Astrocyte (in vitro differentiated cells and primary cell): ENCODE data around the gene CDHR5. TPM values are rescaled to one million over a fixed set of nuclear protein-coding genes. Genes with fewer than 3 reads are reported as not detected.
A peak's percentile ranks its signal among the peaks of the same experiment; 100 is the strongest.

Source experiments
- DNase-seq: peaks from one replicate; pipeline ENCODE4 v3.0.0-alpha.2; 2010; ENCODE audit warnings: low read depth
- FAIRE-seq: peaks from 2 replicates; lab custom pipeline; 2011; peaks lifted over from hg19 to GRCh38; lab: Jason Lieb, UNC
- H2AFZ ChIP-seq: 2 replicates; pipeline ENCODE4 v1.6.0; 2012; ENCODE audit warnings: low read depth, low read length, inconsistent platforms
- H3K27ac ChIP-seq: 2 replicates; pipeline ENCODE4 v1.5.1; 2011; ENCODE audit warnings: low read depth, low read length, inconsistent platforms
- H3K27me3 ChIP-seq: 2 replicates; pipeline ENCODE4 v1.6.0; 2011; ENCODE audit warnings: low read length, inconsistent platforms; ENCODE audit not compliant: insufficient read depth
- H3K36me3 ChIP-seq: 2 replicates; pipeline ENCODE4 v1.5.1; 2011; ENCODE audit warnings: low read length, inconsistent platforms; ENCODE audit not compliant: insufficient read depth
- H3K4me1 ChIP-seq: 2 replicates; pipeline ENCODE4 v1.5.1; 2011; ENCODE audit warnings: low read length, inconsistent platforms; ENCODE audit not compliant: insufficient read depth
- H3K4me2 ChIP-seq: 2 replicates; pipeline ENCODE4 v1.6.0; 2012; ENCODE audit warnings: low read length, inconsistent platforms
- H3K4me3 ChIP-seq: 2 replicates; pipeline ENCODE4 v1.5.1; 2011; ENCODE audit warnings: low read depth, mild to moderate bottlenecking, low read length, inconsistent platforms; ENCODE audit not compliant: insufficient read depth
- H3K79me2 ChIP-seq: 2 replicates; pipeline ENCODE4 v1.6.0; 2012; ENCODE audit warnings: mild to moderate bottlenecking, low read length, inconsistent platforms; ENCODE audit not compliant: insufficient read depth
- H3K9ac ChIP-seq: 2 replicates; pipeline ENCODE4 v1.6.0; 2012; ENCODE audit warnings: mild to moderate bottlenecking, low read length, inconsistent platforms
- H3K9me3 ChIP-seq: 2 replicates; pipeline ENCODE4 v1.5.1; 2012; ENCODE audit warnings: low read depth, mild to moderate bottlenecking, low read length, inconsistent platforms; ENCODE audit not compliant: insufficient read depth
- H4K20me1 ChIP-seq: 2 replicates; pipeline ENCODE4 v1.6.0; 2012; ENCODE audit warnings: low read length, inconsistent platforms; ENCODE audit not compliant: insufficient read depth
- H3K27ac Mint-ChIP-seq: one replicate; pipeline ENCODE4 v1.8.0; 2021; ENCODE audit warnings: mild to moderate bottlenecking, mixed read lengths; ENCODE audit not compliant: unreplicated experiment
- H3K27me3 Mint-ChIP-seq: one replicate; pipeline ENCODE4 v1.8.0; 2021; ENCODE audit warnings: low read depth, mixed read lengths; ENCODE audit not compliant: unreplicated experiment
- H3K36me3 Mint-ChIP-seq: one replicate; pipeline ENCODE4 v1.8.0; 2021; ENCODE audit warnings: low read depth, mixed read lengths; ENCODE audit not compliant: unreplicated experiment
- H3K4me1 Mint-ChIP-seq: one replicate; pipeline ENCODE4 v1.8.0; 2021; ENCODE audit warnings: low read depth, mixed read lengths; ENCODE audit not compliant: unreplicated experiment
- H3K4me3 Mint-ChIP-seq: one replicate; pipeline ENCODE4 v1.8.0; 2021; ENCODE audit warnings: mild to moderate bottlenecking, moderate library complexity, mixed read lengths; ENCODE audit not compliant: unreplicated experiment
- H3K9me3 Mint-ChIP-seq: one replicate; pipeline ENCODE4 v1.8.0; 2021; ENCODE audit warnings: mild to moderate bottlenecking, mixed read lengths; ENCODE audit not compliant: unreplicated experiment
- CTCF ChIP-seq: IDR thresholded peaks from 2 replicates; pipeline ENCODE4 v1.5.1; 2011; ENCODE audit warnings: low read depth, mild to moderate bottlenecking, inconsistent platforms, low read length, moderate library complexity; ENCODE audit not compliant: insufficient read depth
- EZH2 ChIP-seq: IDR thresholded peaks from 2 replicates; pipeline ENCODE4 v1.6.1; 2012; ENCODE audit warnings: mild to moderate bottlenecking, low read length, inconsistent platforms; ENCODE audit not compliant: insufficient read depth
- total RNA-seq: library from RNA; stranded (reverse); gene quantifications from 2 replicates; pipeline ENCODE4 v1.2.1, GENCODE V29; 2021

Gene CDHR5
- total RNA-seq, 1 donor from 2014 or later = not detected

GRCh38 chr11:639332-639955, 14.7 kb upstream of the CDHR5 start:
- Mint-ChIP-seq H3K4me3 (peak overlapping the region; percentile 71), H3K27me3 (peaks cover 2% of the 10 kb centered on the region), H3K27ac (no peak overlapping the region), H3K9me3 (no peaks in the 10 kb centered on the region), H3K36me3 (peaks cover 9% of the 10 kb centered on the region), H3K4me1 (peaks cover 6% of the 10 kb centered on the region)
- Histone ChIP-seq H3K4me2 (peak overlapping the region; percentile 65), H4K20me1 (peaks cover 44% of the 10 kb centered on the region), H3K4me1 (peaks cover 11% of the 10 kb centered on the region), H3K79me2 (no peaks in the 10 kb centered on the region), H2AFZ (no peak overlapping the region), H3K36me3 (no peaks in the 10 kb centered on the region), H3K9me3 (no peaks in the 10 kb centered on the region), H3K27ac (no peak overlapping the region), H3K27me3 (peaks cover 14% of the 10 kb centered on the region), H3K9ac (peak overlapping the region; percentile 8), H3K4me3 (peak overlapping the region; percentile 19)
- FAIRE-seq = no peak
- no peak for DNase-seq
- TF ChIP-seq EZH2 (peak; percentile 83), CTCF (no peak)

- TF ChIP-seq EZH2 (no peak), CTCF (no peak)
- Histone ChIP-seq H3K4me1 (peaks cover 11% of the 10 kb centered on the region), H3K27me3 (peaks cover 14% of the 10 kb centered on the region), H3K4me2 (peak overlapping the region; percentile 65), H3K9ac (peak overlapping the region; percentile 8), H3K79me2 (no peaks in the 10 kb centered on the region), H2AFZ (no peak overlapping the region), H3K27ac (no peak overlapping the region), H3K36me3 (no peaks in the 10 kb centered on the region), H3K9me3 (no peaks in the 10 kb centered on the region), H4K20me1 (peaks cover 44% of the 10 kb centered on the region), H3K4me3 (peak overlapping the region; percentile 19)
- FAIRE-seq (no peak), DNase-seq (no peak)
- peaks cover 6% of the 10 kb centered on the region for H3K4me1 Mint-ChIP-seq
- peaks cover 9% of the 10 kb centered on the region for H3K36me3 Mint-ChIP-seq
- peak overlapping the region; percentile 71 for H3K4me3 Mint-ChIP-seq
- H3K9me3 Mint-ChIP-seq = no peaks in the 10 kb centered on the region
- H3K27me3 Mint-ChIP-seq = peaks cover 2% of the 10 kb centered on the region
- peak overlapping the region; percentile 95 for H3K27ac Mint-ChIP-seq
These were observed 14.0 kb upstream of the CDHR5 start for GRCh38 chr11:638631-639331.
